NK-92 treated with Interleukin-12 subunit alpha and Interleukin-12 subunit beta, amount 100 ng/mL, for 24 hours (cell line): ENCODE measurements around the gene FARP1.
"Not testable (repeated sequence)": the region's sequence is repeated elsewhere in the genome, so short reads cannot be mapped to it uniquely, and the experiment has no call there.

Experiments used
- DNase-seq: peaks from one replicate; lab custom pipeline; 2025; lab: John Stamatoyannopoulos, UW

FARP1 gene

GRCh38 chr13:98230762-98231161 lies 87.9 kb downstream of the FARP1 start:
- not testable (repeated sequence) for DNase-seq

- DNase-seq, result no peak
Measured at GRCh38 chr13:98232456-98232855, 89.6 kb downstream of the FARP1 start.

GRCh38 chr13:98233127-98233526 lies 90.2 kb downstream of the FARP1 start:
- no peak for DNase-seq

- no peak for DNase-seq
Measured at GRCh38 chr13:98234348-98234747, 91.5 kb downstream of the FARP1 start.

GRCh38 chr13:98236197-98236596 lies 93.3 kb downstream of the FARP1 start:
- DNase-seq, result no peak

GRCh38 chr13:98237331-98237730 lies 94.4 kb downstream of the FARP1 start:
- no peak for DNase-seq

- DNase-seq, result no peak
Measured at GRCh38 chr13:98239162-98240076, 96.5 kb downstream of the FARP1 start.

- DNase-seq, result no peak
Measured at GRCh38 chr13:98240135-98240534, 97.2 kb downstream of the FARP1 start.

- DNase-seq, result no peak
Measured at GRCh38 chr13:98240974-98241373, 98.1 kb downstream of the FARP1 start.

GRCh38 chr13:98241976-98242375 lies 99.1 kb downstream of the FARP1 start:
- DNase-seq, result no peak

GRCh38 chr13:98242403-98242802 lies 99.5 kb downstream of the FARP1 start:
- no peak for DNase-seq

- DNase-seq, result no peak
Measured at GRCh38 chr13:98243929-98244272, 101.0 kb downstream of the FARP1 start.

GRCh38 chr13:98246538-98247172 lies 103.8 kb downstream of the FARP1 start:
- no peak for DNase-seq

- no peak for DNase-seq
Measured at GRCh38 chr13:98251708-98252107, 108.8 kb downstream of the FARP1 start.

GRCh38 chr13:98252931-98253470 lies 110.1 kb downstream of the FARP1 start:
- no peak for DNase-seq

GRCh38 chr13:98253526-98253925 lies 110.6 kb downstream of the FARP1 start:
- no peak for DNase-seq

GRCh38 chr13:98254513-98254912 lies 111.6 kb downstream of the FARP1 start:
- DNase-seq, result no peak

- DNase-seq, result no peak
Measured at GRCh38 chr13:98258226-98258625, 115.3 kb downstream of the FARP1 start.

GRCh38 chr13:98260357-98261164 lies 117.7 kb downstream of the FARP1 start:
- no peak for DNase-seq

- no peak for DNase-seq
Measured at GRCh38 chr13:98261165-98261702, 118.3 kb downstream of the FARP1 start.

- no peak for DNase-seq
Measured at GRCh38 chr13:98262292-98262691, 119.4 kb downstream of the FARP1 start.

GRCh38 chr13:98263841-98264240 lies 120.9 kb downstream of the FARP1 start:
- DNase-seq, result no peak
